HG03139 (cell line): ENCODE results near the gene PAN3.

Source experiments
- ATAC-seq: cut with Tn5 transposase; IDR thresholded peaks from one replicate; pipeline ENCODE4 v1.9.1; 2021; ENCODE audit not compliant: unreplicated experiment

PAN3 gene

DNA sequence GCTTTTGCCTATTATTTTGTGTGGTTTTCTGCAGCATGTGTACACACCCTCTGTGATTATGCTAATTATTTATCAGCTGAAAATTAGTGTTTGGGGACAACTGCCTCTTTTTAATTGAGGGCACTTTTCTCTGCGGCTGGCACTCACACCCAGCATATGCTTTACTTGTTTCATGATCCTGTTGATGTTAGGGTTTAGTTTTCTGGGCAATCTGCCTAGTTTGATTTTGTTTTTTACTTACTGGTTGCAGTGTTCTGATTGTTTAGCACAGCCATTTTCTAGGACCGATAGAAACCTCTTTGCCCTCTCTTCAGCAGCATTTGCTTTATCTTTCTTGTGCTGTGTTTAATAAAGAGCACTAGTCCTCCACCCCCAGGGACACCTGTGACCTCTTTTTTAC is 161.6 kb downstream of the PAN3 start:
- no peak for ATAC-seq

- no peak for ATAC-seq
Measured at GRCh38 chr13:28301839-28302238, 163.5 kb downstream of the PAN3 start.

- ATAC-seq, result no peak
Measured at GRCh38 chr13:28306325-28306724, 168.0 kb downstream of the PAN3 start.

- ATAC-seq, result no peak
Measured at GRCh38 chr13:28313579-28313978, 175.2 kb downstream of the PAN3 start.

DNA sequence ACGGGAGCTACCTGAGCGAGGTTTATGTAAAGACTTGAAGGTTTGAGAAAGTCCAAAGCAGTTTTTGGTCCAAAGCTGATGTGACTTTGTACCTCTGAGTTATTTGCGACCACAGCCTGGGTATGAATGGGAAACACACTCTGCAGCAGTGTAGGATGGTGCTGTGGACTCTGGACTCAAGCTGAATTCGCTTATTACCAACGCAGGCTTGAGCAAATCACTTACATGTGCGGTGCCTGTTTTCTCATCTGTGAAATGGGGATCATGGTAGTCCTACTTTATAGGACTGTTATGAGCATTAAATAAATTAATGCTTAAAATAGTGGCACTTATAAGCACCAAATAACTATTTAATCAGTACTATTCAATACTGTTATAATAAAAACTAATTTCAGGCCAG is 176.5 kb downstream of the PAN3 start:
- no peak for ATAC-seq

DNA sequence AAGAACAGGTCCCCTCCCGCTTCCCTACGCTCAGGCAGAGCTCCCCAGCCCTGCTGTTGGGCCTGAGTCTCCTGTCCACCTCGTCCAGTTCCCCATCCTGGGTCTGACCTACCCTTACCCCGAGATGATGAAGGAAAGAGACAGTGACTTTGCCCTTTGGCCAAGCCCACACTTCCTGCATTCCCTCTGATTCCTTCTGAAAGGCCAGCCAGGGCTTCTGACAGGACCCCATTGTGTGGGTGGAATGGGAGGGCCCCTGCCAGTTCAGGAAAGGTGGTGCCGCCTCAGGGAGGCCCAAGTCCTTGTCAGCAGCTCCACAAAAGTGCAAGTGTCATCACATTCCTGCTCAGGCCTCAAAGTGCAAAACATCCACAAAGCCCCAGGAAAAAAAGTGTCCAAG is 177.8 kb downstream of the PAN3 start:
- ATAC-seq, result no peak

- ATAC-seq, result no peak
Measured at GRCh38 chr13:28316836-28317235, 178.5 kb downstream of the PAN3 start.

DNA sequence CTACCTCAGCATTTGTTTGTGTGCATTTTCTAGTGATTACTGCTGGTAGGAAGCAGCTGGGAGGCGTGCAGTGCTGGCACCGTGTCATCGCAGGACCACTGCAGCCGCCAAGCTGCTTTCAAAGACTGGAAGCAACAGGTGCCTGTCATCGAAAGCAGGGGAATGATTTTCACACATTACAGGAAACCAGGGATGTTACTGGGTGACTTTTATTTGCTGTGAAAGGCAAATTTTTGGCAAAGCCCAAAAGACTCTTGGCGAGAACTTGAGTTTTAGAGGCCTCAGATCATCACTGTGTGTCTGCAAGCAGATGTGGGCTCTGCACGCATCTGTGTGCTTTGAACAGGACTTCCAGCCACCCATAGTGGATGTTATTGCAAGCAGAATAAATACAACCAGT is 180.2 kb downstream of the PAN3 start:
- ATAC-seq, result no peak

GRCh38 chr13:28319528-28319927 is 181.2 kb downstream of the PAN3 start:
- no peak for ATAC-seq

GRCh38 chr13:28320209-28320608 is 181.9 kb downstream of the PAN3 start:
- ATAC-seq, result no peak

DNA sequence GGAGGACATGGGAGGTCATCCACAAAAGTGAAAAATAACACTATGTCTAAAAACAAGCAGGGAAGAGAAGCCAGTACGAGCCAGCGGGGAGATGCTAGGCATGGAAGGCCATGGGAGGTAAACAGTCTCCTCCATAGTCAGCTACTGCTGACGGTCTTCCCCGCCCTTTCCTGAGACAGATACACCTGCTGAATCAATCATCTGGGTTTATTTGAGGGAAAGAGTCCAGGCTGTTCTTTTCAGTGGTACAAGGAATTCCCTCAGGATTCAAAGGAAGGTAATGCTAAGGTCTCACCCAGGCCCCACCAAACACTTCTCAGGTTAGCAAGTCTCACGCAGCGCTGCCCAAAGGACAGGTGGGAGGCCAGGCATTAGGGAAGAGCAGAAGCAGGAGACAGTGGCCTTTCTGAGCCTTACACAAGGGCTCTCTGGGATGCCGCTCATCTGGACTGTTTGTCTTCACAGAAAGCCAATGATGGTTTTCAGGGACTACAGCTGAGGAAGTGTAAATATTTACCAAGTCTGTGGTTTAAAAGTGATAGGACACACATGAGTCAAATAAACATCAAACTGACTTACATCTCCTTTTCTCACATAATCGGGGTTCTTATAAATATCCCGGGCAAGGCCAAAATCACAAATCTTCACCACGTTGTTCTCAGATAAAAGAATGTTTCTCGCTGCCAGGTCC is 182.7 kb downstream of the PAN3 start:
- ATAC-seq, result no peak

- ATAC-seq, result no peak
Measured at GRCh38 chr13:28321756-28322155, 183.4 kb downstream of the PAN3 start.

- no peak for ATAC-seq
Measured at GRCh38 chr13:28322256-28322905, 184.0 kb downstream of the PAN3 start.

DNA sequence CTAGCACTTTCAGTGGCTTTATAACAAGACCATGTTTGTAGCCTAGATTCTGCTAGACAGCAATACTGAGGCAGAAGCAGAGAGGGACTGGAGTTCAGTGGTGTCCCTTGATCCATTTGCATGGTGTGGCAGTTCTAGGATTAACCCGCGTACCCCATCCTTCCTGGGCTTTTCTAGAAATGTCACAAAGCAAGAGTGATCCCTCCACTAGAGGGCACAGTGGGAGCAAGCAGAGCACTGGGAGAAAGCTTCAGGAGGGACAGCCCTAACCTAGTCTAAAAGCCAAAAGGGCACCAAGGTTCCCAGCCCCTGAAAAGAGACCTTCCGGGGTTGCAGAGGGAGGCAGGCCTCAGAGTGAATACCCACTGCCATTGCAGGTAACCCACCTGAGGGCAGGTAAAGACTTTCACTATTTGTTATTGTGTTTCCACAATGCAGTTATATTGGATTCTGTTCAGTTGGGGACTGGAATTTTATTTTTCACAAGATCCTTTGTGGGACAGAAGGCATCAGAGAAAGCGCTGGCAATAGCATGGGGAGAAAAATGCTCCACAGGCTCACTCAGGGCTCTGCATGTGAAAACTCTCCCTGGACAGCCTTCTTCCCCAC is 185.9 kb downstream of the PAN3 start:
- ATAC-seq, result no peak

GRCh38 chr13:28325022-28325421 is 186.7 kb downstream of the PAN3 start:
- no peak for ATAC-seq

DNA sequence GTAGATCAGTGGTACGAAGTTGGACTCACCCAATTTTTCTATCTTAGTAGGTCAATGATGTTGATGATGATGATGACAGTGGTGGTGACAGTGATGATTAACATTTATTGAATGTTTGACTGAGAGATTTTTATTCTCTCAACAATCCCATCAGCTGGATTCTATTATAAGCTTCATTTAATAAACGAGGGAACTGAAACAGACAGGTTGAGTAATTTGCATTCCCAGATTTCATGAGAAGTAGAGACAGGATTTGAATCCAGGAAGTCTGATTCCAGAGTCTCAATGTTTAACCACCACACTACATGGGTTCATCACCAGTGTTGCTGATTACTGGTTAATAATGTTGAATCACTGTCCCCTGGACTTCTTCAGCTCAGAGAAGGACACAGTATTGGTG is 187.7 kb downstream of the PAN3 start:
- ATAC-seq, result no peak

- ATAC-seq, result no peak
Measured at GRCh38 chr13:28327373-28328270, 189.3 kb downstream of the PAN3 start.

DNA sequence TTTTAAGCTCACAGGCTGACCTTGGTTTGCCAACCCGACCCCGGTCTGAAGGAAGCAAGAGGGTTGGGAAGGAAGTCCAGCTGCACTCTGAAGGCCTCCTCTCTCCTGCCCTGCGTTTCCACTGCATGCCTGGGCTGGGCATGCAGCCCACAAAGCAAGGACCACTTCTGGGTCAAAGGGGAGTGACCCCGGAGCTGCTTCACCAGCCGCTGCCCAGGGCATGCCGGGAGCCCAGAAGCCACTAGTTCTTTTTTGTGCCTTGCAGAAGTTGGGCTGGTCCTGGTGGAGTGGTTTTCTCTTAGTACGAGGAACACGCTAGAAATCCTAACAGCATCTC is 189.9 kb downstream of the PAN3 start:
- no peak for ATAC-seq

GRCh38 chr13:28329395-28330158 is 191.2 kb downstream of the PAN3 start:
- ATAC-seq, result no peak

GRCh38 chr13:28333204-28333881 is 195.0 kb downstream of the PAN3 start:
- no peak for ATAC-seq
